RWPE2 (cell line): ENCODE measurements around the gene MT1X.

ENCODE experiments used
- ATAC-seq: fragments of 200-7000 bp; cut with Tn5 transposase; 3 replicates; pipeline ENCODE4 v1.9.1; 2021; ENCODE audit warnings: low read depth
- DNase-seq: peaks from one replicate; pipeline ENCODE4 v3.0.0-alpha.2; 2020; ENCODE audit warnings: low spot score
- H3K27ac ChIP-seq: fragments of 450-650 bp; 2 replicates; pipeline ENCODE4 v1.5.1; 2017; ENCODE audit warnings: mild to moderate bottlenecking; ENCODE audit not compliant: poor library complexity, severe bottlenecking
- H3K27me3 ChIP-seq: fragments of 250-450 bp; sonication (Bioruptor Pico); 2 replicates; pipeline ENCODE4 v1.5.1; 2021; ENCODE audit warnings: mild to moderate bottlenecking, moderate library complexity; ENCODE audit not compliant: insufficient read depth, poor library complexity, severe bottlenecking
- H3K36me3 ChIP-seq: fragments of 250-450 bp; sonication (Bioruptor Pico); 2 replicates; pipeline ENCODE4 v1.5.1; 2020; ENCODE audit warnings: low read depth, mild to moderate bottlenecking, moderate library complexity
- H3K4me1 ChIP-seq: fragments of 250-450 bp; sonication (Bioruptor Pico); 2 replicates; pipeline ENCODE4 v1.5.1; 2021; ENCODE audit warnings: mild to moderate bottlenecking, moderate library complexity; ENCODE audit not compliant: insufficient read depth, poor library complexity, severe bottlenecking
- H3K4me3 ChIP-seq: fragments of 250-450 bp; sonication (Bioruptor Pico); 2 replicates; pipeline ENCODE4 v1.5.1; 2021; ENCODE audit warnings: mild to moderate bottlenecking, moderate library complexity; ENCODE audit not compliant: severe bottlenecking
- H3K9me3 ChIP-seq: fragments of 250-450 bp; sonication (Bioruptor Pico); 2 replicates; pipeline ENCODE4 v1.5.1; 2021; ENCODE audit warnings: mild to moderate bottlenecking, moderate library complexity; ENCODE audit not compliant: severe bottlenecking
- CTCF ChIP-seq: fragments of 450-650 bp; IDR thresholded peaks from one replicate; pipeline ENCODE4 v1.5.1; 2017; ENCODE audit warnings: mild to moderate bottlenecking, moderate library complexity; ENCODE audit not compliant: poor library complexity, severe bottlenecking

Gene MT1X

GRCh38 chr16:56679078-56679730 is 3.1 kb upstream of the MT1X start:
- DNase-seq (no peak), ATAC-seq (no peak)
- H3K9me3 ChIP-seq = no peaks in the 10 kb centered on the region
- peaks cover 2% of the 10 kb centered on the region for H3K4me1 ChIP-seq
- H3K4me3 ChIP-seq = no peak overlapping the region
- no peaks in the 10 kb centered on the region for H3K27me3 ChIP-seq
- H3K27ac ChIP-seq = no peak overlapping the region
- H3K36me3 ChIP-seq = peaks cover 17% of the 10 kb centered on the region
- TF ChIP-seq CTCF = no peak

- Histone ChIP-seq H3K36me3 (peaks cover 23% of the 10 kb centered on the region), H3K27me3 (no peaks in the 10 kb centered on the region), H3K4me3 (no peak overlapping the region), H3K4me1 (peaks cover 8% of the 10 kb centered on the region), H3K27ac (no peak overlapping the region), H3K9me3 (no peaks in the 10 kb centered on the region)
- ATAC-seq (no peak), DNase-seq (no peak)
- no peak for TF ChIP-seq CTCF
Observed at GRCh38 chr16:56679818-56680217, 2.5 kb upstream of the MT1X start.

GRCh38 chr16:56682703-56683397 is 580 bp downstream of the MT1X start:
- DNase-seq = no peak
- peak overlapping the region; percentile 75 for H3K27ac ChIP-seq
- H3K4me1 ChIP-seq = peaks cover 12% of the 10 kb centered on the region
- ATAC-seq = no peak
- H3K27me3 ChIP-seq = no peaks in the 10 kb centered on the region
- H3K36me3 ChIP-seq = peaks cover 36% of the 10 kb centered on the region
- H3K9me3 ChIP-seq = no peaks in the 10 kb centered on the region
- no peak for TF ChIP-seq CTCF
- H3K4me3 ChIP-seq = peak overlapping the region; percentile 45

GRCh38 chr16:56683424-56684172 is 1.3 kb downstream of the MT1X start:
- no peaks in the 10 kb centered on the region for H3K9me3 ChIP-seq
- ATAC-seq (no peak), DNase-seq (no peak)
- peaks cover 36% of the 10 kb centered on the region for H3K36me3 ChIP-seq
- H3K4me3 ChIP-seq = peak overlapping the region; percentile 45
- H3K27ac ChIP-seq = peak overlapping the region; percentile 75
- H3K4me1 ChIP-seq = peaks cover 12% of the 10 kb centered on the region
- no peaks in the 10 kb centered on the region for H3K27me3 ChIP-seq
- TF ChIP-seq CTCF = no peak
